Heart left ventricle (tissue), 13 donors: ENCODE measurements around the gene RBKS.
"Not testable (repeated sequence)": the region's sequence is repeated elsewhere in the genome, so short reads cannot be mapped to it uniquely, and the experiment has no call there.

Source experiments
- POLR2A ChIP-seq, 2 donors: fragments of 450-650 bp; IDR thresholded peaks; one replicate each; pipeline ENCODE4 v1.6.1; 2017; ENCODE audit warnings: antibody characterized with exemption in 2 of 2, mild to moderate bottlenecking in 2 of 2, moderate library complexity in 2 of 2
- TF ChIP-seq, protein P1 (sequence below), 12 donors: fragments of 200-600 bp; sonication (generic) in 4 of 12; IDR thresholded peaks; one replicate each; pipeline versions ENCODE4 v1.5.0 to v1.8.0; 2018 to 2022; ENCODE audit warnings: antibody characterized with exemption in 12 of 12, mild to moderate bottlenecking in 5 of 12
- donor health status: ischemic (EF 13 %, LVEDD 7.1; RV severe dilation, severe dysfunction).
- donor health status: DM: no; HTN: yes; CAD: no.
- donor health status: DM: no; HTN: no; CAD: no.
- donor health status: ischemic (EF 25% LVEDD 6.9; RV normal size, moderate dysfunction).
- donor health status: ischemic (EF 25% LVEDD 5.7; RV mildly dilated, moderate dysfunction).
- donor health status: ischemic (EF 35%, LVEDD 5.7; RV mildly dilated, moderate dysfunction).
- donor health status: nonischemic (EF 11% LVEDD 7.7; RV severe dilation, severe dysfunction).
- donor health status: DM: yes; HTN: yes; CAD: no.
- donor health status: PGD.
- donor health status: ischemic (EF 29% LVEDD 5.4; RV normal size, mild dysfunction).
- donor health status: nonischemic (EF 23%, LVEDD 6.1; RV moderate dilation, normal function).

DNA sequence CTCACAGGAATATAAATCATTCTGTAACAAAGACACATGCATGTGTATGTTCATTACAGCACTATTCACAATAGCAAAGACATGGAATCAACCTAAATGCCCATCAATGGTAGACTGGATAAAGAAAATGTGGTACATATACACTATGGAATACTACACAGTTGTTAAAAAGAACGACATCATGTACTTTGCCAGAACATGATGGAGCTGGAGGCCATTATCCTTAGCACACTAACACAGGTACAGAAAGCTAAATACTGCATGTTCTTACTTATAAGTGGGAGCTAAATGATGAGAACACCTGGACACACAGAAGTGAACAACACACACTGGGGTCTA lies 7.6 kb downstream of the RBKS start:
- not testable (repeated sequence) for TF ChIP-seq POLR2A (IDR thresholded peaks at IDR 0.05)
- TF ChIP-seq, protein P1, sequence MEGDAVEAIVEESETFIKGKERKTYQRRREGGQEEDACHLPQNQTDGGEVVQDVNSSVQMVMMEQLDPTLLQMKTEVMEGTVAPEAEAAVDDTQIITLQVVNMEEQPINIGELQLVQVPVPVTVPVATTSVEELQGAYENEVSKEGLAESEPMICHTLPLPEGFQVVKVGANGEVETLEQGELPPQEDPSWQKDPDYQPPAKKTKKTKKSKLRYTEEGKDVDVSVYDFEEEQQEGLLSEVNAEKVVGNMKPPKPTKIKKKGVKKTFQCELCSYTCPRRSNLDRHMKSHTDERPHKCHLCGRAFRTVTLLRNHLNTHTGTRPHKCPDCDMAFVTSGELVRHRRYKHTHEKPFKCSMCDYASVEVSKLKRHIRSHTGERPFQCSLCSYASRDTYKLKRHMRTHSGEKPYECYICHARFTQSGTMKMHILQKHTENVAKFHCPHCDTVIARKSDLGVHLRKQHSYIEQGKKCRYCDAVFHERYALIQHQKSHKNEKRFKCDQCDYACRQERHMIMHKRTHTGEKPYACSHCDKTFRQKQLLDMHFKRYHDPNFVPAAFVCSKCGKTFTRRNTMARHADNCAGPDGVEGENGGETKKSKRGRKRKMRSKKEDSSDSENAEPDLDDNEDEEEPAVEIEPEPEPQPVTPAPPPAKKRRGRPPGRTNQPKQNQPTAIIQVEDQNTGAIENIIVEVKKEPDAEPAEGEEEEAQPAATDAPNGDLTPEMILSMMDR (IDR thresholded peaks at IDR 0.05) = not testable (repeated sequence)
